ENCODE results near the gene TTC17. TPM values are rescaled to one million over a fixed set of nuclear protein-coding genes. Genes with fewer than 3 reads are reported as not detected.

TTC17 gene
- total RNA-seq, 2 experiments from 2014 or later, result 71.7 to 72.8 TPM

DNA sequence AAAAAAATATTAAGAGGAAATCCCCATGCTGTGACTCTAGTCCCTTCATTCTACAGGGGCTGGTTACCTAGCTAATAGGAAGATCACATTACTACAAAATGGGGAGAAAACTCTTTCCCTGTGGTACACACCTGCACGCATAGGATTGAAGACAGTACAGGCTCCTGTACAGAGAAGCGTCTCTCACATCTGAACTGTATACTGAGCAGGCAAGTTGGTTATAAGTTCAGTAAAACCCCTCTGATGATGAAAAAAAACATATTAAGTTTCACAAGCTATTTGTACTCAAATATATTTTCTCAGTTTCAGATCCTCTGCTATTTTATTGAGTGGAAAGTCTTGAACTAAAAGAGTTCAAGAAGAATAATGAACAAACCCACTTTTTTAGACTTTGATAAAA, 164.9 kb downstream of the TTC17 start:
- CTCF ChIA-PET, result interaction anchor here (0.7 kb wide), 1 partner anchor 513 kb away, joined by 6 read pairs; no protein-coding TSS in a partner anchor
- no peak for DNase-seq
- Mint-ChIP-seq H3K27me3 (no peaks in the 10 kb centered on the region), H3K9me3 (peaks cover 11% of the 10 kb centered on the region), H3K4me3 (no peak overlapping the region), H3K36me3 (ENCODE audit: low read depth) (no peaks in the 10 kb centered on the region), H3K27ac (no peak overlapping the region), H3K4me1 (no peaks in the 10 kb centered on the region)
- POLR2A ChIA-PET, result no interaction called here

- Mint-ChIP-seq H3K9me3 (no peaks in the 10 kb centered on the region), H3K4me3 (no peak overlapping the region), H3K36me3 (ENCODE audit: low read depth) (no peaks in the 10 kb centered on the region), H3K27me3 (peaks cover 14% of the 10 kb centered on the region), H3K4me1 (no peaks in the 10 kb centered on the region), H3K27ac (no peak overlapping the region)
- ChIA-PET CTCF (no interaction called here), POLR2A (no interaction called here)
- no peak for DNase-seq
These were observed 173.3 kb downstream of the TTC17 start for GRCh38 chr11:43532041-43532440.

DNA sequence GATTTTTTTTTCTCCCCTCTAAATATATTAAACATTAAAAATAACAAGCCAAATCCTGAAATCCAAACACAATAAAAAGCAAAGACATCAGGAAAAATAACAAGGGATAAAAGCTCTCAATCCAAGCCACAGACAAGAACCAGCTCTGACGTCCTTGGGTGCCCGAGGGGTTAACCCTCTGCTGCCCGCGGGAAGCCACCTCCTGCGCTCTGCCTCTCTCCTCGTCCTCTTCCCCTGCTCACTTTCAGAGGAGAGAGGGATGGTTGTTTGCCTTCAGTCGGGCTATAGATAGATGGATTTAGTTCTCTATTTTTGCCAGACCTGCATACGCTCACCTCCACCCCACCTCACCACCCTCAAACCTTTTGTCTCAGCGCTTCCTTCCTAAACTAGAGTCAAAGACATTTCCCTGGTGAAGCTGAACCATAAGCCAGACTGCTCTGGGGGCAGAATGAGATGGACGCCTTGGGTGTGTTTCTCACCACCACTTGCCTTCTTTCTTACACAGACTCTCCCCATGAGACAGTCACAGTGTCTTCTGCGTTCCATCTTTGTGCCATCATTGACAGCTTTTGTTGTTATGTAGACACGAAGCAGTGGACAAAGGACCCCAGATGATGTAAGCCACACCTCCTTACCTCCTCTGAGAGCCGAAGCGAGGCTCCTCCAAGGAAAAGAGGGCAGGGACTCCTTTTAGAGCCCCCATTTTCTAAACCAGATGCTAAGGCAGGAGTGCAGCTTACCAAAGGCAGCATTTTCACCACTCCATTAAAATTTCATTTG, 179.3 kb downstream of the TTC17 start:
- ChIA-PET POLR2A (no interaction called here), CTCF (no interaction called here)
- H3K9me3 Mint-ChIP-seq, result no peaks in the 10 kb centered on the region
- DNase-seq, result no peak
- H3K4me3 Mint-ChIP-seq, result no peak overlapping the region
- no peak overlapping the region for H3K27ac Mint-ChIP-seq
- H3K4me1 Mint-ChIP-seq, result no peaks in the 10 kb centered on the region
- peaks cover 28% of the 10 kb centered on the region for H3K27me3 Mint-ChIP-seq
- H3K36me3 Mint-ChIP-seq (ENCODE audit: low read depth), result no peaks in the 10 kb centered on the region

DNA sequence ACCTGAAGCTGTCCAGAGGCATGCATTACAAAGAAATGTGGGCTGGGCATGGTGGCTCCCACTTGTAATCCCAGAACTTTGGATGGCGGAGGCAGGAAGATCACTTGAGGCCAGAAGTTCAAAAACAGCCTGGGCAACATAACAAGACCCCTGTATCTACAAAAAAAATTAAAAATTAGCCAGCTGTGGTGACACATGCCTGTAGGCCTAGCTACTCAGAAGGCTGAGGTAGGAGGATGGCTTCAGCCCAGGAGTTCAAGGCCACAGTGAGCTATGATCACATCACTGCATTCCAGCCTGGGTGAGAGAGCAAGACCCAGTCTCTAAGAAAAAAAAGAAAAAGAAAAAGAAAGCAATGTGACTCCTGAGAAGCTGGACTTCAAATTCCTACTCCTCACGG, 183.3 kb downstream of the TTC17 start:
- POLR2A ChIA-PET, result no interaction called here
- no peaks in the 10 kb centered on the region for H3K36me3 Mint-ChIP-seq (ENCODE audit: low read depth)
- H3K27me3 Mint-ChIP-seq, result peaks cover 28% of the 10 kb centered on the region
- no peak overlapping the region for H3K27ac Mint-ChIP-seq
- H3K9me3 Mint-ChIP-seq, result no peaks in the 10 kb centered on the region
- no peak for DNase-seq
- CTCF ChIA-PET, result no interaction called here
- H3K4me3 Mint-ChIP-seq, result no peak overlapping the region
- H3K4me1 Mint-ChIP-seq, result no peaks in the 10 kb centered on the region

DNA sequence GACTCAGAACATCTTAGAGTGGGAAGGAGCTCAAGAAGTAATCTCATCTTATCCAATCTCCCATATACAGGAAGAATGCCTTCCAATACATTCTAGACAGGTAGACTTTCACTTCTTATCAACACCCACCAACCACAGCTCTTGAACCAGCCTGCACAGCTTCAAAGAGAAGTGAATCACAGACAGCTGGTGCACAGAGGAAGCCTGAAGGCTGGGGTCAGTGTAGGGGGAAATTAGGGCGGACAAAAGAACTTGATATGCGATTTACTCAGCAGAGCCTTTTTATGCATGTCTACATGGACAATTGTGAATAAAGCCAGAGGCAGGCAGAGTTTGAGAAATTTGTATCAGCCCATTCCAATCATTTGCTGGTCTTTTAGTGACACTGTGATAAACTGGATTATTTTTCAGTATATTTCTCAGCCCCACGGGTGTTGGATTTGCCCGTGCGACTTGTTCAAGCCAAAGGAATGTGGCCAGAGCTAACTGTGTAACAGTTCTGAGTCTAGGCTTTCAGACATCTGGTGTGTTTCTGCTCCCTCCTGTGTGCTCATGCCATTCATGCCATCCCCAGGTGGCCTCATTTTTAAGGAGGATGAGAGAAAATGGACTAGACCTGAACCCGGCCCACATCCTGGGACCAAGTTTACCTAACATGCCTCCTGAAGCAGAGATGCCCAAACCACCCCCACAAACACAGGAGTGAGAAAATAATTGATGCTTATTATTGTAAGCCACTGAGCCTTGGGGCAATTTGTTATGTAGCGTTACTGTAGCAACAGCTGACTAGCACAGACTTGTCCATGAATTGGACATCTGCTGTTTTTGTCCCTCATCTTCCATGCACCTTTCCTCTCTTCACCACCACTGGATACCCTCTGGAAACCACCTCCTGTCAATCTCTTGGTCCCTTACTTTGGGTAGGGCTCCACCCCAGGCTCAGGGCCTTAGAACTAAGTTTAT, 184.3 kb downstream of the TTC17 start:
- Mint-ChIP-seq H3K36me3 (ENCODE audit: low read depth) (no peaks in the 10 kb centered on the region), H3K4me1 (no peaks in the 10 kb centered on the region), H3K27me3 (peaks cover 24% of the 10 kb centered on the region), H3K9me3 (no peaks in the 10 kb centered on the region), H3K4me3 (no peak overlapping the region), H3K27ac (no peak overlapping the region)
- DNase-seq, result no peak
- ChIA-PET CTCF (no interaction called here), POLR2A (no interaction called here)

Other genes with a start within 250 kb of the TTC17 start
- gene API5, start 46.9 kb upstream of the TTC17 start, total RNA-seq, result 100 to 1,000 TPM in 1 of 2 experiments, 10 to 100 TPM in 1; 98.0 to 103 TPM

Data from activated CD4-positive, alpha-beta memory T cell treated with anti-CD3 and anti-CD28 coated beads, Interleukin-2, amount 10 ng/mL, durations not matched to agents 7 days and 5 days (primary cell).